ENCODE data around the gene SORBS1.

- no peak for TF ChIP-seq CEBPB (IDR thresholded peaks at IDR 0.05)
- TF ChIP-seq, protein P1, sequence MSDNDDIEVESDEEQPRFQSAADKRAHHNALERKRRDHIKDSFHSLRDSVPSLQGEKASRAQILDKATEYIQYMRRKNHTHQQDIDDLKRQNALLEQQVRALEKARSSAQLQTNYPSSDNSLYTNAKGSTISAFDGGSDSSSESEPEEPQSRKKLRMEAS (IDR thresholded peaks at IDR 0.05): no peak
- no peak for TF ChIP-seq EGR1 (IDR thresholded peaks at IDR 0.05)
- TF ChIP-seq, protein P2, sequence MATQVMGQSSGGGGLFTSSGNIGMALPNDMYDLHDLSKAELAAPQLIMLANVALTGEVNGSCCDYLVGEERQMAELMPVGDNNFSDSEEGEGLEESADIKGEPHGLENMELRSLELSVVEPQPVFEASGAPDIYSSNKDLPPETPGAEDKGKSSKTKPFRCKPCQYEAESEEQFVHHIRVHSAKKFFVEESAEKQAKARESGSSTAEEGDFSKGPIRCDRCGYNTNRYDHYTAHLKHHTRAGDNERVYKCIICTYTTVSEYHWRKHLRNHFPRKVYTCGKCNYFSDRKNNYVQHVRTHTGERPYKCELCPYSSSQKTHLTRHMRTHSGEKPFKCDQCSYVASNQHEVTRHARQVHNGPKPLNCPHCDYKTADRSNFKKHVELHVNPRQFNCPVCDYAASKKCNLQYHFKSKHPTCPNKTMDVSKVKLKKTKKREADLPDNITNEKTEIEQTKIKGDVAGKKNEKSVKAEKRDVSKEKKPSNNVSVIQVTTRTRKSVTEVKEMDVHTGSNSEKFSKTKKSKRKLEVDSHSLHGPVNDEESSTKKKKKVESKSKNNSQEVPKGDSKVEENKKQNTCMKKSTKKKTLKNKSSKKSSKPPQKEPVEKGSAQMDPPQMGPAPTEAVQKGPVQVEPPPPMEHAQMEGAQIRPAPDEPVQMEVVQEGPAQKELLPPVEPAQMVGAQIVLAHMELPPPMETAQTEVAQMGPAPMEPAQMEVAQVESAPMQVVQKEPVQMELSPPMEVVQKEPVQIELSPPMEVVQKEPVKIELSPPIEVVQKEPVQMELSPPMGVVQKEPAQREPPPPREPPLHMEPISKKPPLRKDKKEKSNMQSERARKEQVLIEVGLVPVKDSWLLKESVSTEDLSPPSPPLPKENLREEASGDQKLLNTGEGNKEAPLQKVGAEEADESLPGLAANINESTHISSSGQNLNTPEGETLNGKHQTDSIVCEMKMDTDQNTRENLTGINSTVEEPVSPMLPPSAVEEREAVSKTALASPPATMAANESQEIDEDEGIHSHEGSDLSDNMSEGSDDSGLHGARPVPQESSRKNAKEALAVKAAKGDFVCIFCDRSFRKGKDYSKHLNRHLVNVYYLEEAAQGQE (IDR thresholded peaks at IDR 0.05; ENCODE audit: low read depth): no peak
- TF ChIP-seq TEAD4 (IDR thresholded peaks at IDR 0.05): no peak
- no peak for TF ChIP-seq TAF1 (IDR thresholded peaks at IDR 0.05; ENCODE audit: low read depth)
- no peak for TF ChIP-seq ZBTB7A (IDR thresholded peaks at IDR 0.05; ENCODE audit: low read depth)
- no peak for TF ChIP-seq RAD21 (IDR thresholded peaks at IDR 0.05; ENCODE audit: low read depth)
Measured at GRCh38 chr10:95360122-95360714, 201.0 kb downstream of the SORBS1 start.

Data from Ishikawa (cell line).